D341Med (cell line): ENCODE measurements around the gene SYDE2.
A peak's percentile ranks its signal among the peaks of the same experiment; 100 is the strongest.
"Not testable (repeated sequence)": the region's sequence is repeated elsewhere in the genome, so short reads cannot be mapped to it uniquely, and the experiment has no call there.

Experiments used
- DNase-seq: peaks from one replicate; pipeline ENCODE4 v3.0.0; 2012; ENCODE audit warnings: low spot score

SYDE2 gene

GRCh38 chr1:85219853-85220610, 19.2 kb upstream of the SYDE2 start:
- no peak for DNase-seq

GRCh38 chr1:85216697-85217096, 15.9 kb upstream of the SYDE2 start:
- DNase-seq, result no peak

- DNase-seq, result no peak
These were observed 13.8 kb upstream of the SYDE2 start for GRCh38 chr1:85214654-85215053.

GRCh38 chr1:85208488-85208887, 7.7 kb upstream of the SYDE2 start:
- DNase-seq, result no peak

- no peak for DNase-seq
These were observed 2.9 kb upstream of the SYDE2 start for GRCh38 chr1:85203573-85204171.

GRCh38 chr1:85202864-85203255, 2.0 kb upstream of the SYDE2 start:
- DNase-seq, result no peak

GRCh38 chr1:85202092-85202863, 1.5 kb upstream of the SYDE2 start:
- DNase-seq, result no peak

- DNase-seq, result peak; percentile 88
These were observed 700 bp upstream of the SYDE2 start for GRCh38 chr1:85201340-85202091.

GRCh38 chr1:85199667-85200462, 951 bp downstream of the SYDE2 start:
- no peak for DNase-seq

GRCh38 chr1:85198864-85199263, 2.0 kb downstream of the SYDE2 start:
- no peak for DNase-seq

- no peak for DNase-seq
These were observed 4.5 kb downstream of the SYDE2 start for GRCh38 chr1:85196358-85196757.

GRCh38 chr1:85195703-85196102, 5.1 kb downstream of the SYDE2 start:
- DNase-seq, result peak; percentile 22

- not testable (repeated sequence) for DNase-seq
These were observed 8.7 kb downstream of the SYDE2 start for GRCh38 chr1:85192129-85192528.

- DNase-seq, result no peak
These were observed 11.7 kb downstream of the SYDE2 start for GRCh38 chr1:85189120-85189519.

- no peak for DNase-seq
These were observed 12.3 kb downstream of the SYDE2 start for GRCh38 chr1:85188530-85188929.

- DNase-seq, result not testable (repeated sequence)
These were observed 13.8 kb downstream of the SYDE2 start for GRCh38 chr1:85187021-85187420.

- DNase-seq, result no peak
These were observed 16.6 kb downstream of the SYDE2 start for GRCh38 chr1:85184245-85184644.

- DNase-seq, result no peak
These were observed 18.1 kb downstream of the SYDE2 start for GRCh38 chr1:85182700-85183099.

GRCh38 chr1:85180869-85181268, 19.9 kb downstream of the SYDE2 start:
- DNase-seq, result no peak

- DNase-seq, result no peak
These were observed 21.3 kb downstream of the SYDE2 start for GRCh38 chr1:85179522-85179921.

- no peak for DNase-seq
These were observed 22.4 kb downstream of the SYDE2 start for GRCh38 chr1:85178396-85178795.

GRCh38 chr1:85174503-85174902, 26.3 kb downstream of the SYDE2 start:
- DNase-seq, result no peak
